Keratinocyte (primary cell): ENCODE data around the gene MAL.

Experiments
- EZH2 ChIP-seq: IDR thresholded peaks from one replicate; pipeline ENCODE4 v1.6.1; 2012; ENCODE audit warnings: inconsistent platforms, mild to moderate bottlenecking, low read length, moderate library complexity
- TF ChIP-seq, protein P1 (sequence below), 3 experiments: IDR thresholded peaks in 1 of 3; conservative IDR thresholded peaks in 1 of 3; optimal IDR thresholded peaks in 1 of 3; 2 replicates in 2 of 3; 3 replicates in 1 of 3; pipeline versions ENCODE3 to v1.5.1; 2011; ENCODE audit warnings: low read length in 3 of 3, mild to moderate bottlenecking in 3 of 3, moderate library complexity in 2 of 3, control low read depth in 1 of 3, inconsistent platforms in 1 of 3; ENCODE audit not compliant: insufficient read depth in 2 of 3; ENCODE audit errors: extremely low read depth in 1 of 3

DNA sequence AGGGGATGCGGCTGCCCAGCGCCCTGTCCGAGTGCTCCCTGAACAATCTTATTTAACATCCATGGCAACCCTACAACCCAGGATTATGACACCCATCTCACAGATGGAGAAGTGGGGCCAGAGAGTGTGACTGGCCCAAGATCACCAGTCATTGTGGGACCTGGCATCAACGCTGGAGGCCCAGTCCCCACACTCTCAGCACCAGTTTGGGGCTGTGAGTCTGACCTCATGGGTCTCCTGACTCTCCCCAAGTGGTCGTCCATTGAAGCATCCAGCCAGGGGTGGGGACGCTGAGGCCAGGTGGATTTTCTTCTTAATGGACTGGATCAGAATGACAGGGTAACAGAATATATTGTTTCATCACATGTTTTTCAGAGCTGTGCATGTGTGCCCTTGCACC is 24.5 kb downstream of the MAL start:
- TF ChIP-seq EZH2 = no peak
- TF ChIP-seq, protein P1, sequence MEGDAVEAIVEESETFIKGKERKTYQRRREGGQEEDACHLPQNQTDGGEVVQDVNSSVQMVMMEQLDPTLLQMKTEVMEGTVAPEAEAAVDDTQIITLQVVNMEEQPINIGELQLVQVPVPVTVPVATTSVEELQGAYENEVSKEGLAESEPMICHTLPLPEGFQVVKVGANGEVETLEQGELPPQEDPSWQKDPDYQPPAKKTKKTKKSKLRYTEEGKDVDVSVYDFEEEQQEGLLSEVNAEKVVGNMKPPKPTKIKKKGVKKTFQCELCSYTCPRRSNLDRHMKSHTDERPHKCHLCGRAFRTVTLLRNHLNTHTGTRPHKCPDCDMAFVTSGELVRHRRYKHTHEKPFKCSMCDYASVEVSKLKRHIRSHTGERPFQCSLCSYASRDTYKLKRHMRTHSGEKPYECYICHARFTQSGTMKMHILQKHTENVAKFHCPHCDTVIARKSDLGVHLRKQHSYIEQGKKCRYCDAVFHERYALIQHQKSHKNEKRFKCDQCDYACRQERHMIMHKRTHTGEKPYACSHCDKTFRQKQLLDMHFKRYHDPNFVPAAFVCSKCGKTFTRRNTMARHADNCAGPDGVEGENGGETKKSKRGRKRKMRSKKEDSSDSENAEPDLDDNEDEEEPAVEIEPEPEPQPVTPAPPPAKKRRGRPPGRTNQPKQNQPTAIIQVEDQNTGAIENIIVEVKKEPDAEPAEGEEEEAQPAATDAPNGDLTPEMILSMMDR (optimal IDR thresholded peaks at IDR 0.05 in 1 of 3, IDR thresholded peaks at IDR 0.05 in 1 of 3, conservative IDR thresholded peaks at IDR 0.05 in 1 of 3; ENCODE audit: extremely low read depth in 1 of 3, insufficient read depth in 2 of 3, low read length in 3 of 3) = no peak
